Measurements from ENCODE around the gene LY6G5C.
A peak's percentile ranks its signal among the peaks of the same experiment; 100 is the strongest.
"Not testable (repeated sequence)": the region's sequence is repeated elsewhere in the genome, so short reads cannot be mapped to it uniquely, and the experiment has no call there.

LY6G5C gene

DNA sequence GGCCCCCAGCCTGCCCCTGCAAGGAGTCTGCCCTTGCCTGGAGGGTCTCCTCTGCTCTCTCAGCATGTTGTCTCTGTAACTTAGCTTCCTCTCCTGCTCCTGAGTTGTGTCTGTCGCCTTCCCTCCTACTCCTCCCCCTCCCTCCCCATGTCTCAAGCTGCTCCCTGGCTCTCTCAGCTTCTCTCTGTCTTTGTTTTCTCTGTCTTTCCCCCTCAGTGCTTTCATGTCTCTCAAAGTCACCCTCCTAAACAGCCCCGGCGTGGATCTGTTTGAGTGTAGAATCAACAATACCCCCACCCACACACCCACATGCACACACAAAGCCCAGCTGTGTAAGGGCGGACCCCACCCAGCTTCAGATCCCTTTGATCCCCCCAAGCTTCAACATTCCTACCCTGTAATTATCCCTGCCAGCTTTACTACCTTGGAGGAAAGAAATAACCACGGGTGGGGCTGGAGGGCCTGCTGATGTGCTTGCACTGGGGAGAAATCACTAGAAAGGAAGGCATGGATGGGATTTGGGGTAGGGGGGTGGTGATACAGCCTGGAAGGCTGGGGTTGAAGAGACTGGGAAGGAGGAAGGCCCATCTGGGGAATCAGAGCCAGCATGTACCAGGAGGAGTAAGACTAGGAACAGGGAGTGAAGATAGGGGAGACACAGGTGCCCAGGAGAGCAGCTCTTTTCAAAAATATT is 33.3 kb upstream of the LY6G5C start:
- DNase-seq: no peak

DNA sequence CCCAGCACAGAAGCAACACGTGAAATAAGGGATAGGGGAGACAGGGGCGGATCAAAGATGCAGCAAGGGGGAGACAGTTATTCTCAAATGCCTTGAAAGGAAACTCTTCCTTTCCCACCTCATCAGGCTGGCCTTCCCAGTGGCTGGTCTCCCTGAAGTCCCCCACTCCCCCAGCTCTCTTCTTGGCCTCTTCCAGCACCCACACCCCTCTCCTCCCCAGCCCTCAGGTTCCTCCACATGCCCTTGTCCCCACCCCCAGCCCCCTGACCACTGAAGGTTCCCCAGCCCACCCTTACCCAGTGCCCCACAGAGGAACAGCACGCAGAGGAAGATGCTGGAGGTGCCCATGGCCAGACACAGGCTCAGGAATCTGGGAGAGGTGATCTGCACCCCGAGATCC is 32.6 kb upstream of the LY6G5C start:
- DNase-seq: no peak

DNA sequence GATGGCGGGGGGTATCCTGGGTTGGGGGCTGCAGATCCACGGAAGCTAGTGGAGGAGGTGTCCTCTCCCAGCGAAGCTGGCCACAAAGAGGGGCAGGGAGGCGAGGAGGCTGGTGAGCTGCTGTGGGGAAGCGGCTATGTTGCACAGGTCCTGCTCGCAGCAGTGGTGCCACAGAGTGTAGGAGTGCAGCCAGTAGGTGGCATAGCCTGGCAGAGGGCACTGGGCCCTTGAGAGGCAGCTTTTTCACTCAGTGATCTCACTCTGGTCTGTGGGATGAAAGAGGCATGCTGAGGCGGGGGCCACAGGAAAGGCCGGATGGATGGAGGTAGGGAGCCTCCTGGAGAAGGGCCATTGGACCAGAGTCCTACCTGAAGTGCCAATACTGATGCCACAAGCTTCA is 31.4 kb upstream of the LY6G5C start:
- no peak for DNase-seq

DNA sequence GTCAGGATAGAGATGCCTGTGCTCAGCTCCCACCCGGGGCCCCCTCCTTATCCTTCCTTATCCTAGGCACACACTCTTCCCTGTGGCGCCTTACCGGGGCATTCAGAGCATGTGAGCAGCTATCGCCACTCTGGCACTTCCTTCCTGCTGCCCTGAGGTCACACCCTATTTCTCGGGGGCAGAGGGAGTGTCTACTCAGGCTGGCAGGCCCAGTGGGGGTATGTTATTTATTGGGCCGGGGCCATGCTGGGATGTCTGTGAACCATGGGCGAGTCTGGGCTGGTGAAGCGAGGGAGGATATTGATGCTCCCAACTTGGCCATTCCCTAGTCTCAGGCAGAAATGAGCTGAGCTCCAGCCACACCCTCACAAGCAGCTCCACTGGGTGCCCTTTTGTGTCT is 30.4 kb upstream of the LY6G5C start:
- DNase-seq: no peak

DNA sequence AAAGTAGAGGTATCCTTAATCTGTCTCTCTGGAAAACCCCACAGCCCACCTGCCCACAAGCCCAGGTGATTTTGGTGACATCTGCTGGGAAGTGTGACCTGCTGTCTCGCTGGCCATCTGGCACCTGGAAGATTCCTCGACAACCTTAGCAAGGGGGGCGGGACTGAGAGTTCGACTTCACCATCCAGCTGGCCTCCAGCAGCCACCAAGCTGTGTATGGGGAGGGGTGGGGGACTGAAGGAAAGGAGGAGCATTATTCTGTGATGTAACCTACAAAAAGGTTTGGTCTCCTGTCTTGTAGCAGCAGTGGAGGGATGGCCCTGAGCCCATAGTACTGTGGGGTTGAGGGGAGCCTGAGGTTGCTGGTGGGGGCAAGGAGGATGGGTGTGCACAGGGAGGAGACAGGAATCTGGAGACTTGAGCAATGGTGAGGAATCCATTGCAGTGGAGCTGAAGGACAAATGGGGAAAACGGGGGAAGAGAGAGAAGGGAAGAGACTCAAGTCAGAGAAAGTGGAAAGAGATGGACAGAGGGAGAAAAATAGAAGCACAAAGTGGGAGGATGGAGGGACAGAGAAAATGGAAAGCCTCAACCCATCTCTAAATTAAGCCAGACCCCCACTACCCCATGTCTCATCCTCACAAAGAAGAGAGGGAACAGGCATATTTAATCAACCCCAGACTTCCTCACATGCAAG is 29.8 kb upstream of the LY6G5C start:
- DNase-seq: no peak

DNA sequence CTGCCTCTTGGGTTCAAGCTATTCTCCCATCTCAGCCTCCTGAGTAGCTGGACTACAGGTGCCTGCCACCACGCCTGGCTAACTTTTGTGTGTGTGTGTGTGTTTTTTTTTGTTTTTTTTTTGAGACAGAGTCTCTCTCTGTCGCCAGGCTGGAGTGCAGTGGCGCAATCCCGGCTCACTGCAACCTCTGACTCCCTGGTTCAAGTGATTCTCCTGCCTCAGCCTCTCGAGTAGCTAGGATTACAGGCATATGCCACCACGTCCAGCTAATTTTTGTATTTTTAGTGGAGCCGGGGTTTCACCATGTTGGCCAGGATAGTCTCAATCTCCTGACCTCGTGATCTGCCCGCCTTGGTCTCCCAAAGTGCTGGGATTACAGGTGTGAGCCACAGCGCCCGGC is 28.3 kb upstream of the LY6G5C start:
- DNase-seq: not testable (repeated sequence)

DNA sequence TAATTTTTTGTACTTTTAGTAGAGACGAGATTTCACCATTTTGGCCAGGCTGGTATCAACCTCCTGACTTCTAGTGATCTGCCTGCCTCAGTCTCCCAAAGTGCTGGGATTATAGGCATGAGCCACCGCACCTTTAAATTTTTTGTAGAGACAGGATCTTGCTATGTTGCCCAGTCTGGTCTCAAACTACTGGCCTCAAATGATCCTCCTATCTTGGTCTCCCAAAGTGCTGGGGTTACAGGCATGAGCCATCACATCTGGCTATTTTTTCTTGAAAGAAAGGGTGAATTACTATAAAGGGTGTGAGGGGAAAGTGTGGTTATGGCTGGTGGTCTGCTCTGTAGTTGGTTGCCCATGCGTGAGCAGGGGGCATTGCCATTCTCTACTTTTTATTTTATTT is 27.4 kb upstream of the LY6G5C start:
- no peak for DNase-seq

DNA sequence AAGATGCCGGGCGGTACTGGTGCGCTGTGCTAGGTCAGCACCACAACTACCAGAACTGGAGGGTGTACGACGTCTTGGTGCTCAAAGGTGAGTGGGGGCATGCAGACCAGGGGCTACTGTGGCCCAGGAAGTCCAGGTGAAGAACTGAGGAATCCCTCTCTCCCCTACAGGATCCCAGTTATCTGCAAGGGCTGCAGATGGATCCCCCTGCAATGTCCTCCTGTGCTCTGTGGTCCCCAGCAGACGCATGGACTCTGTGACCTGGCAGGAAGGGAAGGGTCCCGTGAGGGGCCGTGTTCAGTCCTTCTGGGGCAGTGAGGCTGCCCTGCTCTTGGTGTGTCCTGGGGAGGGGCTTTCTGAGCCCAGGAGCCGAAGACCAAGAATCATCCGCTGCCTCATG is 26.8 kb upstream of the LY6G5C start:
- no peak for DNase-seq

DNA sequence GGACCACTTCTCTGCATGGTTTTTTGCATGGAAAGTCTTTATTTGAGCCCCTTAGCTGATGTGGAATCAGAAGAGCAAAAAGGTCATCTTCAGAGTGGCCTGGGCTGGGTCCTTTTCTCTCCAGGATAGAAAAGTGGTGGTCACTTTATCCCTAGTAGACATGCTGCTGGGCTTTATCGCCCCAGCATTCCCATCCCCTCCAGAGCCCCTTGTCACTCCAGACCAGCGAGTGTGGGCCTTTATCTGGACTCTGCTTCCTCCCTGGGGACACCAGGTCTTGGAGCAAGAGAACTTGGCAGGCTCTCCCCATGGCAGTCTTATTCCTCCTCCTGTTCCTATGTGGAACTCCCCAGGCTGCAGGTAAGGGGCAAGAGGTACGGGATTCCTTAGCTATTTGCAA is 25.7 kb upstream of the LY6G5C start, which contains the start of gene LY6G6F:
Gene LY6G6F (plus strand): TSS at position 268 of the 400 bp plus-strand sequence. CDS start 41 bp downstream, at position 309.
- no peak for DNase-seq

DNA sequence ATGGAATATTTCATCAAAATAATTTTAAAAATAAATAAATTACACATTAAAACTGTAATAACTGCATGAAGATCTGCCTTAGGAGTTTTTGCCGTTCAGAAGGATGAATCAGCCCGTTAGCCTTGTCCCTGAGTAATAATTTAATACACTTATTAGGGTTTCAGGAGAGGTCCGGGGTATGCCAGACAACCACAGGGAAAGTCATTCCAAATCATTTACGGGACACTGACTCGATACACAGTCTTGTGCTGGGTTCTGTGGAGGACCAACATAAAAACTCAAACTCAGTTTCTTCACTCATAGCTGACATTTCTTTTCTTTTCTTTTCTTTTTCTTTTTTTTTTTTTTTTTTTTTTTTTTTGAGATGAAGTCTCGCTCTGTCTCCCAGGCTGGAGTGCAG is 25.1 kb upstream of the LY6G5C start:
- DNase-seq: no peak

DNA sequence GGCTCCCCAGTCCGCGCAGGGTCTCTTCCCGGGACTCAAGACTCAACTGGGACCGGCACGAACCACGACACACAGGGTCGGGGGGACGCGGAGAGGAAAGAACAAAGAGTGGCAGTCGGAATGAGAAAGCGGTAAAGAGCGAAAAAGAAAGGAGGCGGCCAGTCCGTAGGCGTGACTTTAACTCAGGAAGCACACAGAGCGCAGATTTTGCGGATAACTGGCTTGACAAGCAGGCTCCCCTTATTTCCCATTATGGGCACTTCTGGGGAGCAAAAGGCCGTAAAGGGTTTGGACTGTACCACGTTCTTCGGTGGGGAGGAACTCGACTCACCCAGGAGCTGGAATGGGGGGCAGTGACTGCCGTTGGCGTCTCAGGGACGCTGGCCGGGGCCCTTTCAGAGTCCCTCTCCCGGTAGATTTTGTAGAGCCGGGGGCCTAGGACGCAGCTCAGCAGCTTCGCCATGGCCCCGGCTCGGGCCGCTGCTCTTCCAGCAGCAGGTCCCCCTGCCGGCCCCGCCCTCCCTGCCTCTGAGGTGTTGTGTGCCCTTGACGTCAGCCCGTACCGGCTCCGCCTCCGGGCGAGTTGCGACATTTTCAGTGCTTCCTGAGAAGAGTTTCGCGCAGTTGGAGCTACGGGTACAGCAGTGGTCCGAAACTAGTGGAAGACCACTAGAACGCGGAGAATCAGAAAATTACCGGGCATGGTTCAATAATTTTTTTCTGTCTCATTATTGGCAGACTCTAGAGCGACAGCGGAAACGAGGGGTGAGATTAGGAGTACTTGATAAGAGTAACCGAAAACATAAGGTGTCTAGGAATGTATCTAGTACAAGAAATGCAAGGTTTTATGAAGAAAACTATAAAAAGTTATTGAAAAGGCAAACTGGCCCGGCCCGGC is 22.2 kb upstream of the LY6G5C start, which contains the start of gene ABHD16A:
Gene ABHD16A (minus strand): TSS at position 506 of the 898 bp plus-strand sequence. CDS start 43 bp downstream, at position 463.
- peak; percentile 97 to 98 for DNase-seq

DNA sequence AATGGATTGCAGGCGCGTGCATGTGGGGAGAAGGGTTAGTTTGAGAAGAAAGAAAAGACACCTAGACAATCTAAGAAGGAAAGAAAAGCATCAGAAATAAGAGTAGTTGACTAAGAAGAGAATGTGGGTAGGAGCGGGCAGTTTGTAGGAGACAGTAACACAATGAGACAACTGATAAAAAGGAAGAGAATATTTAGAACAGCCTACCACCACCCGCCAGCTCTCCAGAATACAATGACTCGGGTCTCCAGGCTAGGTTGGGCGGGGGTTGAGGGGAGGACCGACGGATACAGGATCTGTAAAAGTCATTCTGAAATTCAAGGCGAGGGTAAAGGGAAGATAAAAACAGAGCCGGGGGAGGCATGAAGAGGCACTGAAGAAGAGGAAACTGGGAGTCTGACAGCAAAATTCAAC is 21.5 kb upstream of the LY6G5C start:
- peak in 1 of 2 experiments; percentile 42 for DNase-seq

DNA sequence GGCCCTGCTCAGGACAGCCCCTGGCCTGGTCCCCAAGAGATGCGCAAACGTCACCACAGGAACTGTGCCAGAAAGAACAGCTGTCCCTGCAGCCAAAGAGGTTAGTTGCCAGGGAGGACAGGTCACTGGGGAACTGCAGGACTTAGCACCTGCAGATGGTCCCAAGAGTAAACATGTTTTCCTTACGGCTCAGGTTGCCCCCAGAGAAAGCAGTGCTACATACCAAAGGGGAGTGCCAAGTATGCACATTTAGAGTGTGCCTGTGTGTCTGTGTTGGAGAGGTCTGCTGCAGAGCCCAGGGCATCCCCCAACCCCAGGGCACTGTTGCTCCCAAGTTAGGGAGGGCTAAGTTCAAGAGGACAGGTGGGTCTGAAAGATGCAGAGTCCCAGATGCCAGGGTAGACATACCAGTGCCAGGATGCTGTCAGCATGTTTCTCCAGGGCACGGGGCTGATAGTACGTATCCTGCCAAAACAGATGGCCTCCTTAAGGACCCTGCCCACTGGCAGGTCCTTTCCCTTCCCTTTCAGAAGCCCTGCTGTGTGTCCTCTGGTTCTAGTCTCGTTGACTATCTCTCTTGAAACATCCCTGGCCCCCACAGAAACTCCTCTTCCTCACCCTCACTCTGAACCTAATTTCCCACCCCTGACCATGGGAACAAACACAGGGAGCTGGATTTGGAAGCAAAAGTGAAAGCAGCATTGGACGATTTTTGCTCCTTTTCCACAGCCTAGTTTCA is 21.0 kb upstream of the LY6G5C start:
- no peak for DNase-seq

DNA sequence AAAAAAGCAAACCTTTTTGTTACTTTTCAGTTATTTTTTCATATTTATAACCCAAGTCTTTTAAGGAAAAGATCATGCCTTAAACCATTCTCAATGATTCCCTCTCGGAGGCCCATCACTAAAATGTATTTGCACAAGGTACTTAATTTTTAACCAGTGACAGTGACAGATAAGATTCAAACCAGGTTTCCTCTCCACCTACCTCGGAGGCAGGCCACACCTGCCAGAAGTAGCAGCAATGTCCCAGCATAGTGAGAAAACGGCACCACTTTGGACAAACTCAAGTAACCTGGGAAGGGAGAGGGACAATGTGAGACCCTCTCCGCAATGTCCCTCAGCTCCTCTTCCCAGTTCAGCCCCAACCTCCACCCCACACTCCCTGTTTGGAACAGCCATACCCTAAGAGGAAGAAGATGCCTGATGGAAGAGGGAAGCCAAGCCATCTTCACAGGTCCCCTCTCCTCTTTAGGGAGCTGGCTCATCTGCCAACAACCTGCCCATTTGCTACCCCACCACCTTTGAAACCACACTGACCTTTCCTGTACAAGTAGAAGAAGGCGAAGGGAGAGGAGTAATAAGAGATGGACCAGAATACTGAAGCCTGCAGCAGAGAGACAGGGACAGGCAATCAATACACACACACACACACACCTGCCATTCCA is 20.0 kb upstream of the LY6G5C start:
- no peak for DNase-seq

DNA sequence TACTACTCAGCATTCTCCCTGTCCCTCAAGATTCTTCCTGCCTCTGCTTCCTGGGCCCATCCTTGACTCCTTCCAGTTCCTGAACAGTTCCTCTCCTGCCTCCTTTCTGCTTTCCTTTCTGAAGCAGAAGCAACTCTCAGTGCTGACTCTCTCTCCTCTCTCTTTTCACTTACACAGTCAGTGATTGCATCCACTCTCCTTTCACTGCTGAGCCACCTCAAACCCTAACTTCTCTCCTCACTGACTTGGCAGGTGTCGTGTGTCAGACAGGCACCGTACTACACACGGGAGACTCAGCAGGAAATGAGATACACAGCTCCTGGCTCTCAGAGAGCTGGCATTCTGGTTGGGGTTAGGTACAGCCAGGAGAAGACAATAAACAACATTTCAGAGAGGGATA is 16.7 kb upstream of the LY6G5C start:
- DNase-seq: no peak

DNA sequence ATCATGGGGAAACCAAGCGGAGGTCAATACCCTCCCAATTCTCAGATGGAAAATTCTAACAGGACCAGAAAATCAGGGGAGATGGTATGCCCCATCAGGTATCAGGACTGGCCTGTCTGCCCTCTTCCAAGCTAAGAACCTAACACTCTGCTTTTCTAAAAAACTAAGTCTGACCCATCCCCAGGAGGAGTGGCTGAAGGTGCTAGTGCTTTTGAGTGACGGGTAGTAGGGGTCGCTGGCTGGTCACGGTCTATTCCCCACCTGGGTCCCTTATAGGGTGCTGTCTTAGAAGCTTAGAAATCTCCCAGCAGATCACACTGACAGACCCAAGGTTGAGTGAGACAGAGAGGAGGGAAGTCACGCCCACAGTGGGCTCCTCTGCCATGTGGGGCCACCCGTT is 12.7 kb upstream of the LY6G5C start:
- no peak for DNase-seq

DNA sequence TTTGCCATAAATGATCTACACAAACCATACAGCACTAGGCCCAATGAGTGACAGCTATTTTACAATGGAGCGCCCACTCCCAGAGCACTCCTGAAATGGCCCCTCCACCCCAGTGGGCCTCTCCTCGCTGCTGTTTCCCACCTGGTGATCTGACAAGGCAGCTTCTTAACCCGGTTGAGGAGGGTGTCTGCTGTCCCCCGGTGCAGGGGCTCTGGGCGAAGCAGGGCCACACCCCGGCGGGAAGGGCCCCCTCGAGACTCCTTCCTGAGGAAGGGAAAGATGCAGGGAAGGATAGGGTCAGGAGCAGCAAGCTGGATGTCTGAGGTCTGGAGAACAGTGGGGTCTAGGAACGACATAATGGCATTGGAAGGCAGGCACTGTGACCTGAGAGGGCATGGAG is 12.0 kb upstream of the LY6G5C start:
- DNase-seq: no peak

DNA sequence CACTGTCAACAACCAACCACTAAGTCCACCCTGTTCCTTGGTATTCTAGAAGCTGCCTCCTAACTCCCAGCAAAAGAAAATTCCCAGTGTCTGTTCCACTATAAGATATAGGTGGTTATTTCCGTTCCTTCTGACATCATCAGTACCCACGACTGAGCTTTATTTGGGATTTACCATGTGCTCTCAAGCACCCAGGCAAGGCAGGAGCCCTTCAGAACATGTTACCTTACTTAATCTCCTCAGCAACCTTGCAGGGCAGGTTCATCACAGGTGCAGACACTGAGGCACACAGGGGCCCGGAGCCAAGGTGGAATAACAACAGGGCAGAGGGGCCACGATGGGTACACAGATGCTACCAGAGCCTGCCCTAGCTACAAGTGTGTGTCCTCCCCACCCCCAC is 11.5 kb upstream of the LY6G5C start:
- DNase-seq: no peak

DNA sequence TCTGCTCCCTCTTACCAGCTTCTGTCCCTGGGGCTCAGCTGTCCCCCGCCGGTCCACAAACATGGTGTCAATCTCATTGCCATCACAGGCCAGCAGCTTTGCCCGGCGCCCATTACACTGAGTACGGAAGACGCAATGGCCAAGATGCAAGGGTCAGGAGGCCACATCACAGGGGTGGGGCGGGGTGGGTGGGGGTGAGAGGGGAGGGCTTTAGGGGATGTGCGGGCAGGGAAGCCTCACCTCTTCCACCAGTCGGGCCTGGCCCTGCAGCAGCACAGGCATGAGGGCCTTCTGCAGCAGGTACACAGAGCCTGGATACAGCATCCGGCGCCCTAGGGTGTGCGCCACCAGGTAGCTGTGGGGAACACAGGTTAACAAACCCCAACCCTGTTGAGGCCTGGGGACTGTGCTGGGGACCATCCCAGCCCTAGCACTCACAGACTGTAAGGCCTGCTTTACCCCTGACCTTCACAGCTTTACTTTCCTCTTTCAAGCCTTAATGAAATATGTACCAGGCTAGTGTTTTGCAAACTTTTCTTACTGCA is 10.8 kb upstream of the LY6G5C start:
- no peak for DNase-seq

DNA sequence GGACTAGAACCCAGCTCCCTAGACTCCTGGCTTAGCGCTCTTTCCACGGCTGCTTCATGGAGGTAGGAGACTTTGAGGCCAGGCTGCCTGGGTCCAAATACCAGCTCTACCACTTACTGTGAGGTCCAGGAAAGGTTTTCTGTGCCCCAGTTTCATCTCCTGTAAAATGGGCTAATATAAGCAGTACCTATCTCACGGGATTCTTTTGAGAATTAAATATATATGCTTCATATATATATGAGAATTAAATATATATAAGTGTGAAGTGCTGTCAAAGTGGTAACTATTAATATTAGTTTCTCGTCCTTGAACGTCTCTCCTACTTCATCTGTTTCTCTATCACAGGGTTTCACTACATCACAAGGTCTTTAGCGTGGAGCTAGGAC is 10.2 kb upstream of the LY6G5C start:
- no peak for DNase-seq

DNA sequence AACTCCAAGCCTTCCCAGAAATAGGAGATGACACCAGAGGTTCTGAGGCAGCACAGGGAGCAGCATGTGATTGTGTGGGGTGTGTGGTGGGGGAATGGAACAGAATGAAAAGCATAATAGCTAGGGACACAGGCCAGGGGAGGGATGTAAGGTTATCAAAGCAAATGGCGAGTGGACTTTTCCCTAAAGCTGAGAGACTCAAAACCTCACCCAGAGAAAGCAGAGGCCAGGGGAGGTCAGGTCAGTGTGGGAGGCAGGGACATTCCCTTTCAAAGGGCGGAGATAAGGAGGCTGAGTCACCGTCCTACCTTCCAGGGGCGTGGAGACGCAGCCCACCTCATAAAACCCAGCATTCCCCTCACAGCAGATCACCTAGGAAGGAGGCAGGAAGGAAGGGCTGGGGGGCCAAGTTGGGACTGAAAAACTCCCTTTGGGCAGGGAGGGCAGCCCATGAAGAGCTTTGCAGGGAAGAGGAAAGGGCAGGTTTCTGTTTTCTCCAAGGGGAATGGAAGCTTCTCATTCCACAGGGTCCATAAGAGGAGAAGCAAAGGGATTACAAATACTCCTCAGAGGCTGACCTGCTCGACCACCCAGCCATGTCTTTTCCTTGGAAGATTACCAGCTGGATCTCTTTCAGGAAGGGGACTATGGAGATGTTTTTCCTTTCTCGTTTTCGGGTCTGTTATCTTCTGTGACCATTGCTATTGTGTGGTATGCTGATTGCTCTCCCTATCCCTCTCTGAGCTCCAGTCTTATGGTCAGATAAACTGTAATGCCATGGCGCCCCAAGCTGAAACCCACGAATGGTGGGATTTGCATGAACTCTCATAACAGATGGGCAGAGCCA is 9.6 kb upstream of the LY6G5C start:
- no peak for DNase-seq

Data from Kasumi-1 (cell line).